Endothelial cell (in vitro differentiated cells): ENCODE results near the gene SLC30A1. TPM values are rescaled to one million over a fixed set of nuclear protein-coding genes. Genes with fewer than 3 reads are reported as not detected.

ENCODE experiments used
- DNase-seq: peaks from one replicate; pipeline ENCODE4 v3.0.0; 2021; ENCODE audit warnings: low spot score
- H3K27ac Mint-ChIP-seq: one replicate; pipeline ENCODE4 v1.8.0; 2021; ENCODE audit warnings: mixed read lengths, inconsistent platforms; ENCODE audit not compliant: unreplicated experiment
- H3K27me3 Mint-ChIP-seq: one replicate; pipeline ENCODE4 v1.8.0; 2021; ENCODE audit warnings: mild to moderate bottlenecking, moderate library complexity, mixed read lengths, inconsistent platforms; ENCODE audit not compliant: unreplicated experiment
- H3K36me3 Mint-ChIP-seq: one replicate; pipeline ENCODE4 v1.8.0; 2021; ENCODE audit warnings: mild to moderate bottlenecking, low read depth, mixed read lengths, inconsistent platforms; ENCODE audit not compliant: unreplicated experiment
- H3K4me1 Mint-ChIP-seq: one replicate; pipeline ENCODE4 v1.8.0; 2021; ENCODE audit warnings: mild to moderate bottlenecking, mixed read lengths, inconsistent platforms; ENCODE audit not compliant: unreplicated experiment
- H3K4me3 Mint-ChIP-seq: one replicate; pipeline ENCODE4 v1.8.0; 2021; ENCODE audit warnings: mild to moderate bottlenecking, mixed read lengths, inconsistent platforms; ENCODE audit not compliant: unreplicated experiment
- H3K9me3 Mint-ChIP-seq: one replicate; pipeline ENCODE4 v1.8.0; 2021; ENCODE audit warnings: mixed read lengths, inconsistent platforms; ENCODE audit not compliant: unreplicated experiment
- total RNA-seq: library from RNA; stranded (reverse); fragmentation: NEBNext Ultra II Directional; extraction: Animal tissue kit (Norgen Biotek cat#: 25700); gene quantifications from one replicate; pipeline ENCODE4 v1.2.1, GENCODE V29; 2021; ENCODE audit not compliant: unreplicated experiment
- TF ChIP-seq, protein P1 (sequence below): fragments of 200-600 bp; sonication (generic); IDR thresholded peaks from one replicate; pipeline ENCODE4 v1.5.0; 2021; ENCODE audit warnings: antibody characterized with exemption; ENCODE audit not compliant: unreplicated experiment

SLC30A1 gene
- total RNA-seq, 1 donor from 2014 or later, result 7.7 TPM

- Mint-ChIP-seq H3K36me3 (no peaks in the 10 kb centered on the region), H3K4me1 (peaks cover 13% of the 10 kb centered on the region), H3K27ac (no peak overlapping the region), H3K9me3 (no peaks in the 10 kb centered on the region), H3K27me3 (no peaks in the 10 kb centered on the region), H3K4me3 (no peak overlapping the region)
- DNase-seq, result no peak
- TF ChIP-seq, protein P1, sequence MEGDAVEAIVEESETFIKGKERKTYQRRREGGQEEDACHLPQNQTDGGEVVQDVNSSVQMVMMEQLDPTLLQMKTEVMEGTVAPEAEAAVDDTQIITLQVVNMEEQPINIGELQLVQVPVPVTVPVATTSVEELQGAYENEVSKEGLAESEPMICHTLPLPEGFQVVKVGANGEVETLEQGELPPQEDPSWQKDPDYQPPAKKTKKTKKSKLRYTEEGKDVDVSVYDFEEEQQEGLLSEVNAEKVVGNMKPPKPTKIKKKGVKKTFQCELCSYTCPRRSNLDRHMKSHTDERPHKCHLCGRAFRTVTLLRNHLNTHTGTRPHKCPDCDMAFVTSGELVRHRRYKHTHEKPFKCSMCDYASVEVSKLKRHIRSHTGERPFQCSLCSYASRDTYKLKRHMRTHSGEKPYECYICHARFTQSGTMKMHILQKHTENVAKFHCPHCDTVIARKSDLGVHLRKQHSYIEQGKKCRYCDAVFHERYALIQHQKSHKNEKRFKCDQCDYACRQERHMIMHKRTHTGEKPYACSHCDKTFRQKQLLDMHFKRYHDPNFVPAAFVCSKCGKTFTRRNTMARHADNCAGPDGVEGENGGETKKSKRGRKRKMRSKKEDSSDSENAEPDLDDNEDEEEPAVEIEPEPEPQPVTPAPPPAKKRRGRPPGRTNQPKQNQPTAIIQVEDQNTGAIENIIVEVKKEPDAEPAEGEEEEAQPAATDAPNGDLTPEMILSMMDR, result no peak
These were observed 26.8 kb upstream of the SLC30A1 start for GRCh38 chr1:211605603-211606331.

DNA sequence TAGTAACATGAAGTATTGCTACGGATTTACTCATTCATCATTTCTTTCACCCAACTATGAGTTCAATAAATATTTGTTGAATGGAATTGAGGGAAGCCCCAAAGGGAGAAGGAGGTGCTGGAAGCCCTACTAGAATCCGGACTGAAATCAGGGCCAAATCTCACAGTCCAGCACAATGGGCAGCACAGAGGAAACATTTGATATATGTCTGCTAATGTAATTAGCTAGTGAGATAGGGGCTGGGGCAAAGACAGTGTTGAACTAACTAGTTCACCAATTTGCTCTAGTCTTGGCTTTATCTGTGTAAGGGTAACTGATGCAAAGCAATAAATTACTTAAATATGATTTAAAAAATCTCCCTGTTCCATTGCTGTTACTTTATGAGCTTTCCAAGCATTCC is 26.1 kb upstream of the SLC30A1 start:
- no peaks in the 10 kb centered on the region for H3K9me3 Mint-ChIP-seq
- peaks cover 13% of the 10 kb centered on the region for H3K4me1 Mint-ChIP-seq
- no peaks in the 10 kb centered on the region for H3K36me3 Mint-ChIP-seq
- no peaks in the 10 kb centered on the region for H3K27me3 Mint-ChIP-seq
- H3K4me3 Mint-ChIP-seq, result no peak overlapping the region
- DNase-seq, result no peak
- TF ChIP-seq, protein P1, result no peak
- H3K27ac Mint-ChIP-seq, result no peak overlapping the region

- Mint-ChIP-seq H3K36me3 (no peaks in the 10 kb centered on the region), H3K27me3 (no peaks in the 10 kb centered on the region), H3K4me3 (no peak overlapping the region), H3K9me3 (no peaks in the 10 kb centered on the region), H3K4me1 (peaks cover 9% of the 10 kb centered on the region), H3K27ac (no peak overlapping the region)
- TF ChIP-seq, protein P1, result no peak
- no peak for DNase-seq
These were observed 25.6 kb upstream of the SLC30A1 start for GRCh38 chr1:211604548-211604947.

DNA sequence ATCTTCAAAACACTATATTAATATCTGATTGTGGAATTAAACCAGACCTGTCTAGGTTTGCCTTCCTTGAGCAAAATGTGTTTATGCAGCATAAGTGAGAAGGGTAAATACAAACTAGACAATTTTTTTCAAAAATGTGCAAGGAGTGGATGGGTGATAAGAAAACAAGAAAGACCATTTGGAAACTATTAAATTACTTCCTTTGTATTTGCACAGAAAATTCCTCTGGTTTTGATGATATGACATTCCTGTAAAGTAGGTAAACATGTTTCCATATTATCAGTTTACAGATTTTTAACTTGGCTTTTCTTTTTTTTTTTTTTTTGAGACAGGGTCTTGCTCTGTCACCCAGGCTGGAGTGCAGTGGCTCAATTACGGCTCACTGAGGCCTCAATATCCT is 24.8 kb upstream of the SLC30A1 start:
- no peak for DNase-seq
- Mint-ChIP-seq H3K36me3 (no peaks in the 10 kb centered on the region), H3K27ac (no peak overlapping the region), H3K9me3 (no peaks in the 10 kb centered on the region), H3K4me3 (no peak overlapping the region), H3K27me3 (no peaks in the 10 kb centered on the region), H3K4me1 (peaks cover 3% of the 10 kb centered on the region)
- TF ChIP-seq, protein P1, result no peak

DNA sequence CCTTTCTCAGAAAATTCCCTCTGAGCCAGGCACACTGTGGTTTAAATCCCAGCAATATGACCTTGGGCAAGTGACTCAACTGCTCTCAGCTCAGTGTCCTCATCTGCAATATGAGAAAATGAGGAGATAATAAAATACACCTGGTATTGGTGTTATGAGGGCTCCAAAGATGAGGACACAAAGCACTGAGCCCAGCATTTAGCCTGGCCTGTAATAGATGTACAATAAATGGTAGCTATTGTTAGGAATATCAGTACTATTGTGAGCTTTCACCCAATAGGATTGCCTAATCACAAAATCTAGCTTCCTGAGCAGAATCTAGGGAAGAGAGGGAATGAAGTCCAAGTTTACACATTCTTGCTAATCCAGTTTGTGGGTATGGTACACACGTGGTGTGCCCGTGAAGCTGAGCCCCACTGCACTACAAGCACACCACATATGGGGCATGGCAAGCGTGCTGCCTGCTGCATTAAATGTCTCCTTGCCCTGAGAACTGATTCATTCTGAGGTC is 24.3 kb upstream of the SLC30A1 start:
- Mint-ChIP-seq H3K9me3 (no peaks in the 10 kb centered on the region), H3K27me3 (no peaks in the 10 kb centered on the region), H3K4me3 (no peak overlapping the region), H3K27ac (no peak overlapping the region), H3K36me3 (no peaks in the 10 kb centered on the region), H3K4me1 (peaks cover 3% of the 10 kb centered on the region)
- TF ChIP-seq, protein P1, result no peak
- no peak for DNase-seq
